GM13977 (cell line): ENCODE measurements around the gene SPACA7.

Experiments used
- DNase-seq: peaks from one replicate; pipeline ENCODE4 v3.0.0; 2012; ENCODE audit warnings: low spot score
- CTCF ChIP-seq: IDR thresholded peaks from 2 replicates; pipeline ENCODE4 v1.5.1; 2012; ENCODE audit warnings: mild to moderate bottlenecking, control low read depth; ENCODE audit not compliant: insufficient read depth; ENCODE audit errors: extremely low read depth, missing control alignments
- in situ Hi-C: fragments of 300-500 bp; cut with MboI; formaldehyde crosslinking; loops from one replicate; pipeline ENCODE4 v1.12.0; 2022; ENCODE audit warnings: low sequenced_read_pairs, low pct_unique_long_range_greater_than_20kb, mixed read lengths, inconsistent platforms; ENCODE audit not compliant: unreplicated experiment

SPACA7 gene

GRCh38 chr13:112355274-112355838, 20.8 kb upstream of the SPACA7 start:
- in situ Hi-C loops: no loop called here
- no peak for TF ChIP-seq CTCF
- DNase-seq: no peak

GRCh38 chr13:112356190-112356589, 20.0 kb upstream of the SPACA7 start:
- no peak for TF ChIP-seq CTCF
- no peak for DNase-seq
- in situ Hi-C loops: no loop called here

- in situ Hi-C loops: no loop called here
These were observed 18.0 kb upstream of the SPACA7 start for GRCh38 chr13:112358156-112358555.

GRCh38 chr13:112362021-112362420, 14.1 kb upstream of the SPACA7 start:
- TF ChIP-seq CTCF: no peak
- no peak for DNase-seq
- in situ Hi-C loops: no loop called here

More at GRCh38 chr13:112358156-112358555, 18.0 kb upstream of the SPACA7 start:
- TF ChIP-seq CTCF: no peak
- no peak for DNase-seq

- in situ Hi-C loops: no loop called here
- no peak for DNase-seq
- no peak for TF ChIP-seq CTCF
These were observed 12.2 kb upstream of the SPACA7 start for GRCh38 chr13:112363867-112364528.

GRCh38 chr13:112366907-112367646, 9.1 kb upstream of the SPACA7 start:
- in situ Hi-C loops: no loop called here
- no peak for DNase-seq
- no peak for TF ChIP-seq CTCF
